ENCODE measurements around the gene ARMC5.
A peak's percentile ranks its signal among the peaks of the same experiment; 100 is the strongest.
"Not testable (repeated sequence)": the region's sequence is repeated elsewhere in the genome, so short reads cannot be mapped to it uniquely, and the experiment has no call there.

Gene ARMC5

DNA sequence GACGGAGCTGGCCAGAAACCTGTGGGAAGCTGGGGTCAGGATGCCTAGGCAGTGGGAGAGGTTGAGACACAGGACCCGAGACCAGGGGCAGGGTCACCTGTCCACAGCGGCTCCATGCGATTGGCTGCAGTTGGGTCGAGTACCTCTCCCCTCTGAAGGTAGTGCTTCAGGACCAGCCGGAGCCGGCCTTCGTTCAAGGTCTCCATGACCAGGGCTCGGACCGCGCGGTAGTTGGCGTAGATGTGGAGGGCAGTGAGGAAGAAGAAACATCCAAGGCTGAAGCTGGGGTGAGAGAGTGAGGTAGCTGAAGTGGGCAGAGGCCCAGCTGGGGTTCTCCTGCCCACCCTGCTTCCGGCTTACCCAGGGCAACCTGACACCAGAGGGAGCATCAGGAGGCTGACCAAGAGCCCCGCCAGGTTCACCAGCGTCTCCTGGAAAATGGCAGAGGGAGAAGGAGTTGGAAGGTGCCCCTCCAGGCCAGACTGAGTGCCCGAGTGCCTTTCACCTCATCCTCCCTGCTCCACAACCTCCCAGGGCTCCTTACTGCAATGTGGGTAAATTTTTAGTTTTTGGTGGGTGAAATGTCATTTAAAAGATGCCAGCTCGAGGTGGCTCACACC, 34.3 kb downstream of the ARMC5 start:
- no peak for DNase-seq

DNA sequence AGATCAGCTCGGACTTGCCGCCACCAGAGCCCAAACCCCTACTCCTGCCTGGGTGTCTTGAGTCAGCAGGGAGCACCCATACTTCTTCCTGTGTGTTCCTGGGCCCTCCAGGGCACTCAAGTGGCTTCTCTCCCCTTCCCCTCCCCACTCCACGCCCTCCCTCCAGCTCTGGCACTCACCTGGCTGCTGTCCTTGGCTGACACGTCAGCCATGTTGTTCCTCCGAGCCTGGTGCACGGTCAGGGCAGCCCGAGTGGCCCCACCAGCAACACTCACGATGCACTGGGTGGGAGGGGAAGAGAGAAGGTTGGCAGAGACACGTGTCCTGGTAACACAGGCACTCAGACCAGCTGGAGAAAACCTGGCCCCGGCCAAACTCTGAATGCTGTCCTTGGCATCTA, 37.4 kb downstream of the ARMC5 start:
- DNase-seq: no peak

DNA sequence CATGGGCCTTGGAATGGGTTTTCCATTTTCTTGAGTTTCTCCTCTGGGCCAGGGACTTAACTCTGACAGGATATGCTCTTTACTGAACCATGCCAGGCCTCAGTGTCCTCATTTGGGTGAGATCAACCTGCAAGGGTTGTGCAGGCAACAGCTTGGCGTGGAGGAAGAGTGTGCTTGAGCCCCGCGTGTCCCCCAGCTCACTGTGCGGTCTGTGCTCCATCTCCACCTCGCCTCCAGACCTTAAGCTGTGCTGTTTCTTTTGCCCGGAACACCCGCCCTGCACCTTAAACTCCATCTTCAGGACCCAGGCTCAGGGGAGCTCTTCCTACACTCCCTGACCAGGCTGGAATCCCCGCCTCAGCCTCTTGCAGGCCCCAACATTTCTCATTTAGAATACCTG, 39.2 kb downstream of the ARMC5 start:
- no peak for DNase-seq

DNA sequence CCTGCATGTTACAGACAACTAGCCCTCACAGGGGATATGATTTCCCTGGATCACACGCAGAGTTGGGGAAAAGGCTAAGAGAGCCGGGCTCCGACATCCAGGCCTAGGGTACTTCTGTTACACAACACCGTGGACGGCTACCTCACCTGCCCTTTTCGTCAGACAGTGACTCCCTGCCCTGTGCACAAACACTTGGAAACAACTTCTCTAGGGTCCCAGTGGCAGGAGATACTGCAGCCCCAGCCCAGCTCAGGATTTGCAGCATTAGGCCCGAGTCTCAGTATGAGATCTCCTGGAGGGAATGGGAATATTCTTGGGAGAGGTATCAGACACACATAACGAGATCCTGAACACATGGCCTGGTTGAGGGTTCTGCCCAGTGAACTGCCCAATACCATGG, 40.6 kb downstream of the ARMC5 start:
- no peak for DNase-seq

DNA sequence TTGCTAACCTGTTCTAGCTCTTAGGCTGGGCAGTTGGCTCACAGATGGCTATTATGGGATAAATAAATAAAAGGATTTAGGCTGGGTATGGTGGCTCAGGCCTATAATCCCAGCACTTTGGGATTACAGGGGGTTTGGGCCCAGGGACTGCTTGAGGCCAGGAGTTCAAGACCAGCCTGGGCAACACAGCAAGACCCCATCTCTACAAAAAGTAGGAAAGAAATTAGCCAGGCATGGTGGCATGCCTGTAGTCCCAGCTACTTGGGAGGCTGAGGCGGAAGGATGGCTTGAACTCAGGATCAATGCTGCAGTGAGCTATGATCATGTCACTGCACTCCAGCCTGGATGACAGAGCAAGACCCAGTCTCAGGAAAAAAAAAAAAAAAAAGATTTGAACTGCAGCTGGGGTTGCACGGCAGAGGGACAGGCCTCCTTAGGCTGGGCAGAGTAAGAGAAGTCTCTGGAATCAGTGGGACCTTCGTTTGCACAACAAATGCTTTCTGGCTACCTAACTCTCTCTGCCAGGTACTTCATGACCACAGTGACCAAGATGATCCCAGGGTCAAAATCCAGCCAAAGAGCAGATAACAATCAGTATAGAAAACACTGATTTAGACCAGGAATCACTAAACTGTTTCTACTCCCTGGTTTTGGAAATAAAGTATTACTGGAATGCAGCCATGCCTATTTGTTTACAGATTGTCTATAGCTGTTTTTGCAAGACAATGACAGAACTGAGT, 42.1 kb downstream of the ARMC5 start:
- DNase-seq: no peak

DNA sequence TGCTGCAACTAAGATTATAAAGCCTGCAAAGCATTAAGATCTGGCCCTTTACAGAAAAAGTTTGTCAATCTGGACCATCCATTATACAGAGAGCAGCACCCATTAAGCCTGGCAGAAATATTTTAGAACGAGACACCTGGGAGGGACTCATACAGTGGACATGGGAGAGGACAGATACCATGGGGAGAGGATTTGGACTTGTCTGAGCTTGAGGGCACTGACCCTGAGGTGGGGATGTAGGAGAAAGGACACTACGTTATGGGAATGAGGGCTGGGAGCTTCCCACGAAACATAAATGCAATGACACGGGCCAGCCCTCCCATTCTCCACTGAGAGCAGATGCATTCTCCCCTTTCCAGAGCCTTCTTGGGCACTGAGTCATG, 42.7 kb downstream of the ARMC5 start:
- DNase-seq: no peak

DNA sequence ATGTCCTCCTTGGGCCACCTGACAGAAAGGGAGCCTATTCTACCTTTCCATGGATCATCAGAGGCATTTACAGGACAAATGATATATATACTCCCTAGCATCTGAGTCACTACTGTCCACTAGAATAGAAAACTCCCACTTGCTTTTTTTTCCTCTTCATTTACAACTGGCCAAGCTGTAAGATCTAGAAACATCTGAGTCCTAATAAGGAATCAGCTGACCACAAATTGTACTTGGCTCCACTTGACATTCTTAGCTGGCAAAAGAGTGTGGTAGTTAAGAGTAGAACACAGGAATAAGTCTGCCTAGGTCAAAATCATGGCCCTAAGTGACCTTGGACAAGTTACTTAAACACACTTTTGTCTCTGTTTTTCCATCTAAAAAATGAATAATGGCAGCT, 43.7 kb downstream of the ARMC5 start:
- DNase-seq: no peak

DNA sequence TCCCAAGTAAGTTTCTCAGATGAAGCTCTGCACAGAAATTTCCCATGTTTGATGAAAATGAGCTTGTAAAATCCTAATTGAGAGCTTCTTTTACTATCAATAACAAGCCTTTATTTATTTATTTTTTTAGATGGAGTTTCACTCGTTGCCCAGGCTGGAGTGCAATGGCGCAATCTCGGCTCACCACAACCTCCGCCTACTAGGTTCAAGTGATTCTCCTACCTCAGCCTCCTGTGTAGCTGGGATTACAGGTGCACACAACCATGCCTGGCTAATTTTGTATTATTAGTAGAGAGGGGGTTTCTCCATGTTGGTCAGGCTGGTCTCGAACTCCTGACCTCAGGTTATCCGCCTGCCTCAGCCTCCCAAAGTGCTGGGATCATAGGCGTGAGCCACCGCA, 44.3 kb downstream of the ARMC5 start:
- not testable (repeated sequence) for DNase-seq

DNA sequence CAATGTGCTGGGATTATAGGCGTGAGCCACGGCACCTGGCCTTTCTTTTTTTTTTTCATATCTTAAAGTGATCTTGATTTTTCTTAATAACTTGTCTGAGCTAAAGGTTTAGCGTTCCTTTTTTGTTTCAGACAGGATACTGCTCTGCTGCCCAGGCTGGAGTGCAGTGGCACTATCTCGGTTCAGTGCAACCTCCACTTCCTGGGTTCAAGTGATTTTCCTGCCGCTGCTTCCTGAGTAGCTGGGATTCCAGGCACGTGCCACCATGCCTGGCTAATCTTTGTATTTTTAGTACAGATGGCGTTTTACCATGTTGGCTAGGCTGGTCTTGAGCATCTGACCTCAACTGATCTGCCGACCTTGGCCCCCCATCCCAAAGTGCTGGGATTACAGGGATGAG, 44.9 kb downstream of the ARMC5 start:
- no peak for DNase-seq

DNA sequence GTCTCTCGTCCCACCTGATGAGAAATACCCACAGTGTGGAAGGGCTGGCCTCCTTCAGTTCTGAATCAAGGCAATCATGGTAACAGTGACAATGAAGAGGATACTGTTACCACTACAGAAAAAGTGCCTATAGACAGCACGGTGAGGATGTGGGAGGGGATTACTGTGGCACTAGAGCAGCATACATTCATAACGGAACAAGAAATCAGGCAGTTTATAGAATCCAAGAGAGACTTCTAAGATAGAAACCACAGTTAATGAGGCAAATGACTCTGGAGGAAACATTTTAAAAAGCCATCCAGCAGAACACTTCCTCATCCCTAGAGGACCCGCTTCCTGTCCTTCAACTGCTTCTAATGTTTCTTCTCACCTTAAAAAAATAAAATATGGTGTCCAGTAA, 46.2 kb downstream of the ARMC5 start:
- no peak for DNase-seq

DNA sequence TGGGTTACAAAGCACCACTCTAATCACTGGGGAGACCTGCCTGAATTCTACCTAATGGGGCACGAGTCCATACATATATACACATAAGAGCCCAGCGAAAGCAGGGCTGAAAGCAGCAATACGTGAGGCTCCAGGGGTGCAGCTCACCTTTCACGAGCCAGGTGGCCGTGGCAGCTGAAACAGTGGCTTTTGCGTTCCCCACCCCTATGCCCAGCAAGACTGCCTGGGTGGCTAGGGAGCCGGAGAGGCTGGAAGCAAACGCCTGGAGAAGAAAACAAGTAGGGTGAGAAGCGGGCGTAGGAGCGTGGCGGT, 48.3 kb downstream of the ARMC5 start:
- DNase-seq: no peak

DNA sequence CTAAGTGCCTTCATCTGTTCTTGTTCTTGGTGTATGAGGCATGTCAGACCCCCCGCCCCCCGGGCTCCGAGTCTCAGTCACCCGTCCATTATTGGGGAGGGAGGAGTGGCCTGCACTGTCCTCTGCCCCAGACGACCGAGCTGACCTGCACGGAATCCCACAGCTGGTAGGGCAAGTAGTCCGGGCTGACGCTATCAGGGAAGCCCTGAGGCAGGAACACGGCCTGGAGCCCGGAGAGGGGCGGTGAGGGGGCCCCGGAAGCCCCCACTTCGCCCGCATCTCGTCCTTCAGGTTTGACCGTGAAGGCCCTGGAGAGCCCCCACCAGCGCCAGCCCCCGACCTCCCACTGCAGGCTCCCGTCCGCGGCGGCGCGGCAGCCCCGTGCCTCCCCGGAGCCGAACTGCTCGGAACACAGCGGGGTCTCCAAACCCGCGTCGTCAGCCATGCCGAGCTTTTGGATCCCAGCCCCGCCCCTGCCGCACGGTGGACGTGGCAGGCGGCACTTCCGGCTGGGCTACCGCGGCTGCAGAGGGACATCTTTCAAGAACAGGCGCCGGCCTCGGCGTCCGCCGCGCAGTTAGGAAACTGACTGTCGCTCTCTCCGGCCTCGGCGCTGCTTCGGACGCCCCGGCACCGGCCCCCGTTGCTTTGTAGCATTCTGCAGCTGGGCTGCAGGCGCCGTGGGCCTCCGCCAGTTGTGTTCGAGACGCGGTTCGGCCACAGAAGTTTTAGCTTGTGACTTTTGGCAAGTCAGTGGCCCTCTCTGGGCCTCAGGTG, 48.8 kb downstream of the ARMC5 start, which contains the start of gene RUSF1:
Gene RUSF1, minus strand, starts transcription at position 463 of the 777 bp plus-strand sequence. Its CDS starts 18 bp downstream, at position 445.
- peak; percentile 10 to 93 (median 85) for DNase-seq

DNA sequence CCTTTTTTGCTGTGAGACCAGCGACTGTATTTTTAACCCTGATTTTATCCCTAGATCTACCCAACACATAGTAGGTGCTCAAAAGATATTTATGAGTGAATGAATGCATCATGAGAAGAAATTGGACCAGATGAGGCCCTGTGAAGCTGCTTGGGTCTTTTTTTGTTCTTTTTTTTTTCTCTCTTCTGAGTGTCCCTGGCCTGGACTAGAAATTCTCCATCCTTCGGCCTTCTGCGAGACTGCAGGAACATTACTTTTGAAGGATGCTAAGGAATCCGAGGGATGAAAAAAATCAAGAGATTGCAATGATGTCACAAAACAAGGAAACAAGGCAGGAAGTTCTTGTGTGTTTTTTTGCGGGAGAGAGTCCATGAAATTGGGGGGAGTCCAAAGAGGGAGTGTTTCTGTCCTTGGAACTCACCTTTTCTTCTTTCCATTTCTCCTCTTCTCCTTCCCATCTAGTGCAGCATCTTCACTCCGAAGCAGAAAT, 49.5 kb downstream of the ARMC5 start:
- DNase-seq: peak in 2 of 58 donors; percentile 7 to 21

DNA sequence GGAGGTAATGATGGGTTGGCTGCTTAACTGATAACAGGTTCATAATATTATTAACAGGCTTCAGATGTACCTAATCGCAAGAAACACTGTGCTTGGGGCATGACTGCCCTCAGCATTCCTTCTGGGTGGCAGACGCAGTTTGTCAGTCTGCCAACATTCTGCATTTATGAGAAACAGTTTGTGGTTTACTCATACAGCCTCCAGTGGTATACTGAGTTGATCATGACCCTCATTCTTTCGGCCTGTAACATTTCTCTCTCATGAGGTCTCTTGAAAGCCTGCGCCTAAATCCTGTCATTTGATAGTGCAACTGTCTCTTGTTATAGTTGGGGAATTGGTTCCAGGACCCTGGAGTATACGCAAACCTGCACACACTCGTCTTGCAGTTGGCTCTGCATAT, 53.8 kb downstream of the ARMC5 start:
- DNase-seq: no peak

DNA sequence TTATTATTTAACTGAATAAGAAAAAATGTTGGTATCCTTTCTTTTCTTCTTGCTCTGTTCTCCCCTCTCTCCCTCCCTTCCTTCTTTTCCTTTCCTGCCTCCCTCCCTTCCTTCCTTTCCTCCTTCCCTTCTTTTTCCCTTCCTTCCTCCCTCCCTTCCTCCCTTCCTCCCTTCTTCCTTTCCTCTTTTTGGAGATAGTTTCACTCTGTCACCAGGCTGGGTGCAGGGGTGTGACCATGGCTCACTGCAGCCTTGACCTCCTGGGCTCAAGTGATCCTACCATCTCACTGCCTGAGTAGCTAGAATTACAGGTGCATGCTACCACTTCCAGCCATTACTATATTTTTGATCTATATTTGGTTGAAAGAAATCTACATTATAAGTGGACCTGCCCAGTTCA, 54.6 kb downstream of the ARMC5 start:
- no peak for DNase-seq
